ENCODE data around the gene ZNF383.

GRCh38 chr19:37197768-37198167 is 20.2 kb upstream of the ZNF383 start:
- TF ChIP-seq CTCF (conservative IDR thresholded peaks at IDR 0.05; ENCODE audit: low read depth, low read length): no peak
- TF ChIP-seq EZH2 (IDR thresholded peaks at IDR 0.05; ENCODE audit: low read length, unreplicated experiment): no peak
- no peak for TF ChIP-seq EZH2phosphoT487 (IDR thresholded peaks at IDR 0.05; ENCODE audit: borderline replicate concordance, low read length)

Data from PC-3 (cell line).